Fibroblast of skin of left biceps (primary cell): ENCODE measurements around the gene EPHB3.

Source experiments
- DNase-seq, 2 experiments: peaks; one replicate each; pipeline ENCODE4 v3.0.0-alpha.2; 2013; ENCODE audit warnings: low read depth in 2 of 2

Gene EPHB3

GRCh38 chr3:184543843-184544512, 17.6 kb upstream of the EPHB3 start:
- peak; percentile 39 to 48 for DNase-seq

GRCh38 chr3:184544513-184544861, 17.1 kb upstream of the EPHB3 start:
- DNase-seq, result no peak

GRCh38 chr3:184545769-184546168, 15.8 kb upstream of the EPHB3 start:
- no peak for DNase-seq

GRCh38 chr3:184546252-184546651, 15.3 kb upstream of the EPHB3 start:
- DNase-seq, result no peak

DNA sequence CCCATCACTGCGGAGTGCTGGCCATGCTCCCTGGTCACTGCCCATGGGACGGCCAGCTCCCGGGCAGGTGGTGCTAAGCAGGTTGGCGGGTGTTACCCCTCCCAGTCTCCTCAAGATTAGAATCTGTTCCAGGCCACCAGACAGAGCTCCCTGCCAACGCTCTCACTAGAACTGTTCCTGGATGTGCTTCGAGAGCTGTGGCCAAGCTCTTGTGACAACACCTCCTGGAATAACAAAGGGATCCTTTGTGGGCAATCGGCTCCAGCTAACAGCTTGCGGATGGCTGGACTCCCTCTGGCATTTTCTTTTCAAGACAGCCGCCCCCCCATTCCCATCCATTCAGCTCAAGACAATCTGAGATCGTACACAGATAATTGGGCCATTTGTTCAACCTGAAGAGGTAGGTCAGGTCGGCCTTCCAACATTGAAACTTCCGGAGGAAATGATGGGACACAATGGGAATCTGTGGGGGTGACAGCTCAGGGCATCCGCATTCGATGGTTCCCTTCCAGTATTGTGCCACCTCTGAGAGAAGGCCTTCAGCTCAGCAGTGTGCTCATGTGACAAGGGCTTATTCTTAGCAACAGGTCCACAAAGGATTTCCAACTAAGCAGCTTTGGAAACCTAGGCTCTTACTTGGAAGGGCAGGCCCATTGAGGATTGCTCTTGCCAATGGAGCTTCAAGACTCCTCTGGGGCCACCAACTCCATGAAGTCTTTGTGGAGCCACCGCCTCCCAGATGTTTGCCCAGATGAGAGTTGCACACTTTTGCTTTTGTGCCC, 11.6 kb upstream of the EPHB3 start:
- no peak for DNase-seq

- no peak for DNase-seq
Observed at GRCh38 chr3:184551103-184551502, 10.5 kb upstream of the EPHB3 start.

DNA sequence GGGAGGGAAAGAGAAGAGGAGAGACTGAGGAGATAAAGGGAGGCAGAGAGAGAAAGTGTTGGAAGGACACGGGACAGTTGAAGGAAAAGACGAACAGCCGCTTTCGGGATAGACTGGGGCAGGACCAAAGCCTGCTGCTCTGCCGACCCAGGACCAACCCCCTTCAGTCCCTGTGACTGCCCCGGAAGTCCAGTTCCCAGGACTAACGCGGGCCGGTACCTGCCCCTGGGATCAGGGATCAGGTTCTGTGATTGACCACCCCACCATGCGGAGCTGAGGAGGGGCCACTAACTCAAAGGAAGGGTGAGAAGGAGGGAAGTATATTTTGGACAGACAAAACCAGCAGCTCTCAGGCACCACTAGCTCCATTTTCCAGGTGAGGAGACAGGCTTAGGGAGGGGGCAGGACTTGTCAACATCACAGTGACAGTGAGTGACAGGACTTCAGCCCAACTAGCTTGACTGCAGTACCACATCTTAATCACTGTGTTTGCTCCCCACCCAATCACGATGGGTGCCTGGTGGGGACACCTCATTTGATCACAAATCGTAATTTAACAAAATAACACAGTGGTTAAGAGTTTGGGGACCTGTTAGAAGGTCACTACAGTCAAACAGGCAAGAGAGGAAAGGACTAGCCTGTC, 9.8 kb upstream of the EPHB3 start:
- no peak for DNase-seq

- no peak for DNase-seq
Observed at GRCh38 chr3:184552296-184552695, 9.3 kb upstream of the EPHB3 start.

DNA sequence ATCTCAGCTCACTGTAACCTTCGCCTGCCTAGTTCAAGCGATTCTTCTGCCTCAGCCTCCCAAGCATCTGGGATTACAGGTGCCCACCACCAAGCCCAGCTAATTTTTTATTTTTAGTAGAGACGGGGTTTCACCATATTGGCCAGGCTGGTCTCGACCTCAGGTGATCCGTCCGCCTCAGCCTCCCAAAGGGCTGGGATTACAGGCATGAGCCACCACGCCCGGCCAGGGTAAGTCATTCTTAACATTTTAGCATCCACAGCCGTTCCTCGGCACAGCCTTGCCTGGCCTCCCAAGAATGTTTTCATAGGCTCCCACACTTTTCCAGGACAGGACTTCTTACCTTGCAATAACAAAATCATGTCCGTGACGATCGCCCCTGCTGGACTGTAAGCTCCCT, 8.7 kb upstream of the EPHB3 start:
- no peak for DNase-seq

GRCh38 chr3:184553385-184553784, 8.2 kb upstream of the EPHB3 start:
- DNase-seq, result no peak

DNA sequence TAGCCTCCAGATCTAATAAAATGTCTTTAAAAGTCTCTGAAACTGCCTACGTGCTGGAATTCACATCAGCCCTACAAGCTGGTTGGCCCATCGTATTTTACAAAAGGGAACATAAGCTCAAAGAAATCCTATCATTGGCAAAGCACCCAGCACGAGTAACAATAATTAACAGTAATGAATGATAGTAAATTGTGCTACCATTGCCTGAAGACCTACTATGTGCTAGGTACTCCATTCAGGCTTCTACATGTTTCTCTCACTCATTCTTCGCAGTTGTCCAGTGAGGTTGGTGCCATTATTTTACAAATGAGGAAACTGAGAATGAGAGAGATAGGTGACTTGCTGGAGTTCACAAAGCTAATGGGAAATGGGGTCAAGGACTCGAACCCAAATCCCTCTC, 7.1 kb upstream of the EPHB3 start:
- DNase-seq, result no peak

DNA sequence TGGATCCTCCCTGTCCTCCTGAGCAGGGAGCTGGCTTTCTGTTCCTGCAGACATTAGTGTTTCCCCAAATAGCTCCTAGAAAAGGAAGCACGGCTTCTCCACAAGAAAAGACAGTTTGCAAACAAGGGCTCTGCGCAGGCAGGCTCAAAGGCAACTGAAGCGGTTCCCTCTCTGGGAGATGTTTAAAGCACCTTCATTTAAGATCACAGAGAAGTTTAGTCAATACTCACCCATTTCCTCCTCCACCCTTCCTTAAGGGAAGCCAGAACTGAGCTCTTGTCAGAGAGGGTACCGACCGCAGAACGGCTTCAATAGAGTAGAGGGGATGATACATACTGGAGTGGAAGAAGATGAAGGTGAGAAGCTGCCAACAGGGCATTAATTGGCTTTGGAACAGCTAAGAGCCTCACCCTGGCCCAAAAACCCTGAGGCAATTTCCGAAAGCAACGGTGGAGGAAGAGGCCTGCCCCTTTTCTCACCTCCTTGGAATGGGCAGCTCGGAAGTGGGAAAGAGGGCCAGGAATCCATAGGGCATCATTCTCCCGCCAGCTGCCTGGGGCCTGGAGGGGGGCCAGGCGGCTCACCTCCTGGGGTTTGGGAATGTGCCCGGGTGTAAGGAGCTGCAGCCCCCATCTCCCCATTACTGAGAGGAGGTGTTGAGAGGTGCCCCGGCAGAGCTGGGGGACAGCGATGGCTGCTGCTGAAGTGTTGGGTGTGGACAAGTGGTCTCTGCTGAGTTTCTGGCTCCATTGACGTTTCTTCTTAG, 4.8 kb upstream of the EPHB3 start:
- no peak for DNase-seq

- no peak for DNase-seq
Observed at GRCh38 chr3:184557348-184557950, 4.1 kb upstream of the EPHB3 start.

GRCh38 chr3:184558726-184559125, 2.9 kb upstream of the EPHB3 start:
- DNase-seq, result no peak

DNA sequence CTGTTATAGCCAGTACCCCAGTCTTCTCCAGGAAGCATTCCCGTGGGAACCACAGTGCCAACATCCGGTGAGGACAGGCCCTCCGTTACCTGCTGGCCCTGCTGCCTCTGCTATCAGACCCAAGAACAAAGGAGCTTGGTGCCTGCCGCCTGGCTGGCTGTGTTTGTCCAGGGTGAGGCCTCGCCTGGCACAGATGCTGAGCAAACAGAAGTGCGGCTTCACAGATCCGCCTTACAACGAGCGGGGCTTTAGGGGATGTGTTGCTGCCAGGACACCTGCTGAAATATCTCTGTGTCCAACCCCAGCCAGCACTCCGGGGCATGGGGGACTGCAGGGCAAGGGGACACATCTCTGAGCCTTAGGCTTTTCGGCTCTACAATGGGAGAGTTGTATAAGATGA, 2.2 kb upstream of the EPHB3 start:
- DNase-seq, result no peak

- no peak for DNase-seq
Observed at GRCh38 chr3:184560531-184560930, 1.1 kb upstream of the EPHB3 start.

DNA sequence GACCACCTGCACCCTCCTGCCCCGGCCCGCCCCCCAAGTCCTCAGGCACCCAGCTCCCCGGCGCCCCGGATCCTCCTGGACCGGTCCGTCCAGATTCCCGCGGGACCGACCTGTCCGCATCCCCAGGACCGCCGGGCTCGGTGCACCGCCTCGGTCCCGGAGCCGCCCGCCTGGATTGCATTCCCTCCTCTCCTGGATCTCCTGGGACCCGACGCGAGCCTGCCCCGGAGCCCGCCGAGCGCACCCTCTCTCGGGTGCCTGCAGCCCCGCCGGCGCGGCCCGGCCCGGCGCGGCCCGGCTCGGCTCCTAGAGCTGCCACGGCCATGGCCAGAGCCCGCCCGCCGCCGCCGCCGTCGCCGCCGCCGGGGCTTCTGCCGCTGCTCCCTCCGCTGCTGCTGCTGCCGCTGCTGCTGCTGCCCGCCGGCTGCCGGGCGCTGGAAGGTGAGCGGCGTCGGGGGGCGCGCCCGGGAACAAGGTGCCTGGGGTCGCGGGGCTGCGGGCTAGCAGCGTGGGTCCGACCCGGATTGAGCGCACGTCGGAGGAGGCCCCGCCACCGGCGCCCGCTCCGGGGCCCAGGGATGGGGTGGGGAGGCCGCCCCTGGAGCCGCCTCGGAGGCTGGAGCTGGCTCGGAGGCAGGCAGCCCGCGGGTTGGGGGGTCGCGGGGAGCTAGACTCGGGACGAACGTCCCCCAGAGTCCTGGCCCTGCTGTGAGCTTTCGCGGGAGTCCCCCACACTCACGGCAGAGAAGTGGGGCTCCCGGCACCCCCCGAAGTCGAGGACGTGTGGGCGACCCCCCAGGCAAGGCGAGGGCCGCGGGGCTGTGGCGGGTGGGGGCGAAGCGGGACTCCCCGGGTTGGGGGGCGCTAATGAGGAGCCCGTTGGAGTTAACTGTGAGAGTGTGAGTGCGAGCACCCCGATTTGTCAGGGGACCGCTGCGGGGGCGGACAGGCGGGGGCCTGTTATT, 610 bp downstream of the EPHB3 start:
- no peak for DNase-seq

DNA sequence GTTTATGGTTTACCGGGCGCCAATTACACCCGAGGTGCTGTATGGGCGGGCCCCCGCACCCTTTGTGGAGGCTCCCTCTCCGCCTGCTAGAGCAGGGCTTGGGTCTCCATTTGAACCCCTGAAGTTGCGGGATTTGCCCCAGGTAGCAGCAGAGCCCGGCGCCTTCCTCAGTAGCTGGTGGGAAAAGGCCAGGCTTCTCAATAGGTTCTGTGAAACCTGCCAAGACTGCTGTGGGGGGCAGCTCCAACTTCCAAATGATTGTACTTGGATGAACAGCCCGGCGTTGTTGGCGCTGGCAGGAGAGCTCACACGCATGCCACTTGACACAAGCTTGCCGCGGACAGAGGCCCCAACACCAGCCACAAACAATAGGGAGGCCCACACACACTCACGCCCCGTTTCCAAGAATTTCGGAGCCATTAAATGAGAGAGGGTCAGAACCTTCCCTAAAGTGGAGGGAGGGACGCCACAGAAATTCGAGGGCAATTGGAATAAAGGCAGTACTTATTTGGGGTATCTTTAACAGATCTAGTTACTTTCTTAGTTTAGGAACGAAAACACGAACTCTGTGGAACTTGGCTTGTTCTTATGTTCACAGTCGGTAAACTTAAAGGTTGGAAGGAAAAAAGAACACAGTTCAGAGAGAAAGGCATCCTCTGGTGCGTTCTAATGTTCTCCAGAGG, 1.4 kb downstream of the EPHB3 start:
- no peak for DNase-seq

DNA sequence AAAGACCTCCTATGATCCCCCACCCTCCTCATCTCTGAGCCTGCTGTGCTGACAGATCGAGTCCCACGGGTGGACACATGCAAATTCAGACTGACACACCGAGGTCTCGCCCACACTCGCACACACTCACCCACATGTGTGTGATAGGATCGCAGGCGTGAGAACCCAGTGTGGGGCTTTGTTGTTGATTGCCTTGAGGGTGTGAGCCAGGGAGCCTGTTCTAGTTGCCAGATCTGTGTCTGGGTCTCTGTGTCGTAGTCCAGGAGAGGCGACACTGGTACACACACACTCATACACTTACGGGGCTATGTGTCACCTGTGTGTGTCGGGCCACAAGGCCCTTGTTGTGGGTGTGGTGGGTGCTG, 2.0 kb downstream of the EPHB3 start:
- no peak for DNase-seq
